Endothelial cell of umbilical vein (primary cell): Measurements from ENCODE around the gene KCNMA1.

Experiments used
- FOS ChIP-seq: IDR thresholded peaks from 2 replicates; pipeline ENCODE4 v1.6.1; 2011; ENCODE audit warnings: mild to moderate bottlenecking, low read length, moderate library complexity, borderline replicate concordance; ENCODE audit not compliant: insufficient read depth
- MAX ChIP-seq: IDR thresholded peaks from 2 replicates; pipeline ENCODE4 v1.6.1; 2011; ENCODE audit not compliant: insufficient read depth, insufficient read length
- POLR2A ChIP-seq: IDR thresholded peaks from 2 replicates; pipeline ENCODE4 v1.6.1; 2012; ENCODE audit warnings: low read depth, mild to moderate bottlenecking, control low read depth, low read length
- TF ChIP-seq, protein P1 (sequence below), 2 donors: IDR thresholded peaks; 1 replicate in 1 of 2; 2 replicates in 1 of 2; pipeline ENCODE4 v1.5.1; 2011; ENCODE audit warnings: low read length in 2 of 2, mild to moderate bottlenecking in 2 of 2, moderate library complexity in 2 of 2, control low read depth in 1 of 2, inconsistent platforms in 1 of 2, low read depth in 1 of 2; ENCODE audit not compliant: insufficient read depth in 1 of 2; ENCODE audit errors: extremely low read depth in 1 of 2

DNA sequence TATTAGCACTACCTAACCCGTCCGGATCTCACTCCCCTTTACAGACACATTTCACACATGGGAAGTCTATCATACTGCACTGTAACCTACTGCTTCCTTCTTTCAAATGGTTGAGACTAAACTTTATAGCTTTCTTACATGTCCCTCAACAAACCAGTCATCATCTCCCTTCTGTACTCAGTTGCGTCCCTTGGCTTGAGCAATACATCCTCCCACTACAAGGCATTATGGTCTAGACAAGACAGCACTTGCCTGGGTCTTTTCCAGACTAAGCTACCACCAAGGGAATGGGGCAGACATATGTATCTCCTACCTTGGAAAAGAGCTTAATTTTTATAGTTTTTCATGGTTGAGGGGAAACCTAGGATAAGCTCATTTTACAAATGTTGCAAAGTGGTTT, 575.2 kb downstream of the KCNMA1 start:
- TF ChIP-seq, protein P1, sequence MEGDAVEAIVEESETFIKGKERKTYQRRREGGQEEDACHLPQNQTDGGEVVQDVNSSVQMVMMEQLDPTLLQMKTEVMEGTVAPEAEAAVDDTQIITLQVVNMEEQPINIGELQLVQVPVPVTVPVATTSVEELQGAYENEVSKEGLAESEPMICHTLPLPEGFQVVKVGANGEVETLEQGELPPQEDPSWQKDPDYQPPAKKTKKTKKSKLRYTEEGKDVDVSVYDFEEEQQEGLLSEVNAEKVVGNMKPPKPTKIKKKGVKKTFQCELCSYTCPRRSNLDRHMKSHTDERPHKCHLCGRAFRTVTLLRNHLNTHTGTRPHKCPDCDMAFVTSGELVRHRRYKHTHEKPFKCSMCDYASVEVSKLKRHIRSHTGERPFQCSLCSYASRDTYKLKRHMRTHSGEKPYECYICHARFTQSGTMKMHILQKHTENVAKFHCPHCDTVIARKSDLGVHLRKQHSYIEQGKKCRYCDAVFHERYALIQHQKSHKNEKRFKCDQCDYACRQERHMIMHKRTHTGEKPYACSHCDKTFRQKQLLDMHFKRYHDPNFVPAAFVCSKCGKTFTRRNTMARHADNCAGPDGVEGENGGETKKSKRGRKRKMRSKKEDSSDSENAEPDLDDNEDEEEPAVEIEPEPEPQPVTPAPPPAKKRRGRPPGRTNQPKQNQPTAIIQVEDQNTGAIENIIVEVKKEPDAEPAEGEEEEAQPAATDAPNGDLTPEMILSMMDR (IDR thresholded peaks at IDR 0.05; ENCODE audit: extremely low read depth in 1 of 2, insufficient read depth in 1 of 2, low read depth in 1 of 2, low read length in 2 of 2) = no peak
- no peak for TF ChIP-seq FOS
- TF ChIP-seq POLR2A = no peak
- no peak for TF ChIP-seq MAX
